Measurements from ENCODE around the gene ESRRG. TPM values are rescaled to one million over a fixed set of nuclear protein-coding genes. Genes with fewer than 3 reads are reported as not detected.

Gene ESRRG
- total RNA-seq, 1 donor from 2014 or later, result 3.8 TPM

GRCh38 chr1:216566641-216567205 is 156.5 kb downstream of the ESRRG start:
- Mint-ChIP-seq H3K27ac (ENCODE audit: unreplicated experiment) (no peak overlapping the region), H3K36me3 (ENCODE audit: low read depth, unreplicated experiment) (no peaks in the 10 kb centered on the region), H3K4me3 (ENCODE audit: unreplicated experiment) (no peak overlapping the region), H3K4me1 (ENCODE audit: unreplicated experiment) (no peaks in the 10 kb centered on the region), H3K9me3 (ENCODE audit: unreplicated experiment) (no peaks in the 10 kb centered on the region), H3K27me3 (ENCODE audit: unreplicated experiment) (no peaks in the 10 kb centered on the region)
- TF ChIP-seq CTCF (IDR thresholded peaks at IDR 0.05; ENCODE audit: unreplicated experiment), result peak; percentile 9
- DNase-seq (ENCODE audit: low spot score), result no peak

- H3K4me1 Mint-ChIP-seq (ENCODE audit: unreplicated experiment), result no peaks in the 10 kb centered on the region
- no peak overlapping the region for H3K27ac Mint-ChIP-seq (ENCODE audit: unreplicated experiment)
- H3K4me3 Mint-ChIP-seq (ENCODE audit: unreplicated experiment), result no peak overlapping the region
- H3K27me3 Mint-ChIP-seq (ENCODE audit: unreplicated experiment), result no peaks in the 10 kb centered on the region
- no peaks in the 10 kb centered on the region for H3K36me3 Mint-ChIP-seq (ENCODE audit: low read depth, unreplicated experiment)
- no peaks in the 10 kb centered on the region for H3K9me3 Mint-ChIP-seq (ENCODE audit: unreplicated experiment)
- DNase-seq (ENCODE audit: low spot score), result no peak
- TF ChIP-seq CTCF (IDR thresholded peaks at IDR 0.05; ENCODE audit: unreplicated experiment), result no peak
Measured at GRCh38 chr1:216563087-216563486, 160.1 kb downstream of the ESRRG start.

GRCh38 chr1:216562383-216562782 is 160.8 kb downstream of the ESRRG start:
- Mint-ChIP-seq H3K4me3 (ENCODE audit: unreplicated experiment) (no peak overlapping the region), H3K27ac (ENCODE audit: unreplicated experiment) (no peak overlapping the region), H3K27me3 (ENCODE audit: unreplicated experiment) (peaks cover 2% of the 10 kb centered on the region), H3K9me3 (ENCODE audit: unreplicated experiment) (no peaks in the 10 kb centered on the region), H3K4me1 (ENCODE audit: unreplicated experiment) (no peaks in the 10 kb centered on the region), H3K36me3 (ENCODE audit: low read depth, unreplicated experiment) (no peaks in the 10 kb centered on the region)
- no peak for DNase-seq (ENCODE audit: low spot score)
- no peak for TF ChIP-seq CTCF (IDR thresholded peaks at IDR 0.05; ENCODE audit: unreplicated experiment)

- no peak overlapping the region for H3K27ac Mint-ChIP-seq (ENCODE audit: unreplicated experiment)
- H3K27me3 Mint-ChIP-seq (ENCODE audit: unreplicated experiment), result peaks cover 2% of the 10 kb centered on the region
- no peak for TF ChIP-seq CTCF (IDR thresholded peaks at IDR 0.05; ENCODE audit: unreplicated experiment)
- H3K36me3 Mint-ChIP-seq (ENCODE audit: low read depth, unreplicated experiment), result no peaks in the 10 kb centered on the region
- H3K4me1 Mint-ChIP-seq (ENCODE audit: unreplicated experiment), result no peaks in the 10 kb centered on the region
- H3K9me3 Mint-ChIP-seq (ENCODE audit: unreplicated experiment), result no peaks in the 10 kb centered on the region
- H3K4me3 Mint-ChIP-seq (ENCODE audit: unreplicated experiment), result no peak overlapping the region
- DNase-seq (ENCODE audit: low spot score), result no peak
Measured at GRCh38 chr1:216560527-216560926, 162.7 kb downstream of the ESRRG start.

GRCh38 chr1:216559359-216559758 is 163.9 kb downstream of the ESRRG start:
- H3K36me3 Mint-ChIP-seq (ENCODE audit: low read depth, unreplicated experiment), result no peaks in the 10 kb centered on the region
- no peak overlapping the region for H3K27ac Mint-ChIP-seq (ENCODE audit: unreplicated experiment)
- no peaks in the 10 kb centered on the region for H3K9me3 Mint-ChIP-seq (ENCODE audit: unreplicated experiment)
- no peak for DNase-seq (ENCODE audit: low spot score)
- no peak for TF ChIP-seq CTCF (IDR thresholded peaks at IDR 0.05; ENCODE audit: unreplicated experiment)
- H3K4me1 Mint-ChIP-seq (ENCODE audit: unreplicated experiment), result no peaks in the 10 kb centered on the region
- no peak overlapping the region for H3K4me3 Mint-ChIP-seq (ENCODE audit: unreplicated experiment)
- peaks cover 2% of the 10 kb centered on the region for H3K27me3 Mint-ChIP-seq (ENCODE audit: unreplicated experiment)

Data from endothelial cell (in vitro differentiated cells).